ENCODE results near the gene NOL4.
"Not testable (repeated sequence)": the region's sequence is repeated elsewhere in the genome, so short reads cannot be mapped to it uniquely, and the experiment has no call there.

Gene NOL4, protein sequence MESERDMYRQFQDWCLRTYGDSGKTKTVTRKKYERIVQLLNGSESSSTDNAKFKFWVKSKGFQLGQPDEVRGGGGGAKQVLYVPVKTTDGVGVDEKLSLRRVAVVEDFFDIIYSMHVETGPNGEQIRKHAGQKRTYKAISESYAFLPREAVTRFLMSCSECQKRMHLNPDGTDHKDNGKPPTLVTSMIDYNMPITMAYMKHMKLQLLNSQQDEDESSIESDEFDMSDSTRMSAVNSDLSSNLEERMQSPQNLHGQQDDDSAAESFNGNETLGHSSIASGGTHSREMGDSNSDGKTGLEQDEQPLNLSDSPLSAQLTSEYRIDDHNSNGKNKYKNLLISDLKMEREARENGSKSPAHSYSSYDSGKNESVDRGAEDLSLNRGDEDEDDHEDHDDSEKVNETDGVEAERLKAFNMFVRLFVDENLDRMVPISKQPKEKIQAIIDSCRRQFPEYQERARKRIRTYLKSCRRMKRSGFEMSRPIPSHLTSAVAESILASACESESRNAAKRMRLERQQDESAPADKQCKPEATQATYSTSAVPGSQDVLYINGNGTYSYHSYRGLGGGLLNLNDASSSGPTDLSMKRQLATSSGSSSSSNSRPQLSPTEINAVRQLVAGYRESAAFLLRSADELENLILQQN

DNA sequence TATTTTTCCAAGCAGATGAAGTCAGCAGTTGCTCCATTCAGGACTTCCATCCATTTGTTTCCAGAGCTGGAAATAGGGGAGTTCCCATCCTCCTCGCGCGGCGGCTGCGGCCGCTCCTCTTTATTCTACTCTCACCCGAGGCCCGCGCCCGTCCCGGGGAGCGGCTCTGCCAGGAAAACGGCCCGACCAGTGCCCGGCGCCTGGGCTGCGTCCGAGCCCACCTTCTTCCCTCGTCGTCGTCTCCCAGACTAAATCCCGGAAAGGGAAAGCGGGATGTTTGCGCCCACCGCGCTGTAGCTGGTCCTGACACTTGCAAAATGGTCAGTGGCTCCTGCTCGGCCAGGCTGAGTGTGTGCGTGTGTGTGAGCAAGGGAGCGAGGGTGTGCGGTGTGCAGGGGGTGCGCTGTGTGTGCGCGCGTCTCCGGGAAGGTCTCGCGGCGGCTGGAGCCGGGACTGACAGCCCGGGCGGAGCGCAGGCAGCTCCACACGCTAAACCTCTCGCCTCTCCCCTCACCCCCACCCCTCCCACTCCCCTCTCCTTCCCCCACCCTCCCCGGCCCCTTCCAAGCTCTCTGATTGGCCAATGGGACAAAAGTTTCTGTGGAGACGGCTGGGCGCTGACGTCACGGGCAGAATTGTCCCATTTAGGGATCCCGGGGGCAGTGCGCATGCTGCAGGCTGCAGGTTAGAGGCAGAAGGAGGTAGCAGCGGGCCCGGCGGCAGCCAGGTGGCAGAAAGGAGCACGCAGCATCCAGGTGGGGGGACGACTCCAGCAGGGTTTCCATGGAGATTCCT, at the start of gene NOL4:
Gene NOL4 (minus strand): TSS at position 491 of the 795 bp plus-strand sequence. CDS start 1,660 bp downstream, outside the sequence.
- peak within 1 kb of the TSS; percentile 76 for H3K4me3 ChIP-seq (ENCODE audit: low read depth, low read length)

DNA sequence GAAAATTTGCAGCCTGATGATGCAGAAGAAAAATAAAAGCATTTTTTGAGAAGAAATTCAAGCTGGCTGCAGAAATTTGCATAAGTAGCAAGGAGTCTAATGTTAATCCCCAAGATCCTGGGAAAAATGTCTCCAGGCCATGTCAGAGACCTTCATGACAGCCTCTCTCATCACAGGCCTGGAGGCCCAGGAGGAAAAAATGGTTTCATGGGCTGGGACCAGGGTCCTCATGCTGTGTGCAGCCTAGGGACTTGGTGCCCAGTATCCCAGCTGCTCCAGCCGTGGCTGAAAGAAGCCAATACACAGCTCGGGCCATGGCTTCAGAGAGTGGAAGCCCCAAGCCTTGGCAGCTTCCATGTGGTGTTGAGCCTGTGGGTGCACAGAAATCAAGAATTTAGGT, 41.3 kb upstream of the NOL4 start:
- H3K4me3 ChIP-seq (ENCODE audit: low read depth, low read length), result not testable (repeated sequence)

DNA sequence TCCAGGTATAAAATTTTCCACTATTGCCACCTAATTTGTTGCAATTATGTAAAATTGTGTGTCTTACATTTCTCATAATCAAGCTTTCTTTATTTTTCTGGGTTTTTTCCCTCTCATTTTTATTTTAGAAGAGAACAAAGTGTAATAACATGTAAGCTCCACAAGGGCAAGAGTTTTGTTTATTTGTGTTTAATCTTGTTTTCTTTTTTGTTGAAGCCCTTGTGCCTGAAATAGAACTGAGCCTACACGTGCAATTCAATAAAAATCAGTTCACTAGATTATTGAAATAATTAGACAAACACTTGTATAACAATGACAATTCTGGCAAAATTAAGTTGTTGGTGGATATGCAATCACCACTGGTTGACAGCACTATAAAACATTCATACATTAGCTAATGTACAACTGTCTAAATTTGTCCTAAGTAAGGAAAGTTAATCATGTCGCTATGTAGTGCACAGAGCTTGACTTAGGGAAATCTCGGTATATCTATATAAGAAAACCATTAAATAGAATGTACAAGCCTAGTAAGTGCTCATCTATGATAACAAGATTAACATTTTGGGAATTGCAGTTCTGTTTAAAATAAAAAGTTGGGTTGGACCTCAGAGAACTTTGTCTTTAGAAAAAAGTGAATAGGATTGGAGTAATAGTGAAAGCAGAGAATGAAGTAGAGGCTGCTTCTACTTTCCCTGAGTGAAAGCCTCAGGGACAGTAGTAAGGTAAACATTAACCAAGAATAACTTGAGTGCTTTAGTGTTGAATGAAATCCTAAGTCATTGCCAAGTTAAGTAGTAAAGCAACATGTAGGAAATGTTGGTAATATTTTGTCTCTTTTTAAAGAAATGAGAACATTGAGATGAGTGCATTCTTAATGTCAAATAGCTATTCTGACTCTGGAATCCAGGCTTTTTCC, 37.4 kb upstream of the NOL4 start:
- H3K4me3 ChIP-seq (ENCODE audit: low read depth, low read length), result no peak overlapping the region

DNA sequence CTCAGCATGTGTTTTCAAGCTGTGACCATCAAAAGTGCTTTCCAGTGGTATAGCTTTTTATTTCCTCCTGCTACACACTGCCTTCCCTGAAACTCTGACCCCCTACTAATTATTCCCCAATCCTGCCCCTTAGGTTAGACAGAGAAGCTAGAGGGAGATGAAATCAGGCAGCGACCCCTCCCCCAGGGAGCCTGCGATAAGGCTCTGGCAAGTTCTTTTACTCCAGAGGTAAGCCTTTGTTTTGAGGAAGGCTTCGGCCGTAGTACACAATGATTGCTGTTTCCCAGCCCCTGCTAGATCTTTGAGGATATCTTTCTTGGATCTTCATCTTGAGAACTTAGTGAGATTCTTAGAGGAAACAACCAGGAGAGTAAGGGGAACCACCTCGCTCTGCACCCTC, 33.5 kb upstream of the NOL4 start:
- H3K4me3 ChIP-seq (ENCODE audit: low read depth, low read length), result no peak overlapping the region

DNA sequence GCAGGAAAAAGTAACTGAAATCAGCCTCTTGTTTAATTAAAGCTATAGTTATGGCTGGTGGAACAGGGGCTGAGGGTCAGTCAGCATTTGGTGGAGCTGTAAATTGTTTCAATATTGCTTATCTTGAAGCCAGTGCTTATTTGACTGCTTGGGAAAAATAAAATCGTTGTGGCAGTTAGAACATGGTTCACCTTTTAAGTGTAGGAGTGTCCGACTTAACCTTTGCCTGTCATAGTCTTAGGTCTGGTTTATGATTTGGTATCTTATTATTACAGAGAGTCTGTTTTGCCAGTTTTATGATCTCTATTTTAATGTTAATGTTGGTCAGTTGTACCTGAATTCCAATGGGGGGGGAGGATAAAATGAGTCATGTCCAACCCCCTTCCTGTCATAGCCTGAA, 27.2 kb upstream of the NOL4 start:
- no peak overlapping the region for H3K4me3 ChIP-seq (ENCODE audit: low read depth, low read length)

DNA sequence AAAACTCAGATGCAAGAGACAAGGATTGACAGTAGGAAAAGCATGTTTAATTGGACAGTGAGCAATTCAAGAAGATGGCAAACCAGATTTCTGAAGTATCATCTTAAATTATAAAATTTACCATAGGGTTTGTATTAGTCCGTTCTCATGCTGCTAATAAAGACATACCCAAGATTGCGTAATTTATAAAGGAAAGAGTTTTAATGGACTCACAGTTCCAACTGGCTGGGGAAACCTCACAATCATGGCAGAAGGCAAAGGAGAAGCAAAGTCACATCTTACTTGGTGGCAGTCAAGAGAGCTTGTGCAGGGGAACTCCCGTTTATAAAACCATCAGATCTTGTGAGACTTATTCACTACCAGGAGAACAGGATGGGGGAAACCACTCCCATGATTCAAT, 24.0 kb upstream of the NOL4 start:
- no peak overlapping the region for H3K4me3 ChIP-seq (ENCODE audit: low read depth, low read length)

DNA sequence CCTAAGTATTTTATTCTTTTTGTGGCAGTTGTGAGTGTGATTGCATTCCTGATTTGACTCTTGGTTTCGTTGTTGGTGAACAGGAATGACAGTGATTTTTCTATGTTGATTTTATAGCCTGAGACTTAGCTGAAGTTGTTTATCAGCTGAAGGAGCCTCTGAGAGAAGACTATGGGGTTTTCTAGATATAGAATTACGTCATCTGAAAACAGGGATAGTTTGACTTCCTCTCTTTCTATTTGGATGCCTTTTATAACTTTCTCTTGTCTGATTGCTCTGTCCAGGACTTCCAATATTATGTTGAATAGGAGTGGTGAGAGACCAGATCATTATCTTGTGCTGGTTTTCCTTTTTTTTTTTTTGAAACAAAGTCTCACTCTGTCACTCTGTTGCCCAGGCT, 18.0 kb upstream of the NOL4 start:
- no peak overlapping the region for H3K4me3 ChIP-seq (ENCODE audit: low read depth, low read length)

DNA sequence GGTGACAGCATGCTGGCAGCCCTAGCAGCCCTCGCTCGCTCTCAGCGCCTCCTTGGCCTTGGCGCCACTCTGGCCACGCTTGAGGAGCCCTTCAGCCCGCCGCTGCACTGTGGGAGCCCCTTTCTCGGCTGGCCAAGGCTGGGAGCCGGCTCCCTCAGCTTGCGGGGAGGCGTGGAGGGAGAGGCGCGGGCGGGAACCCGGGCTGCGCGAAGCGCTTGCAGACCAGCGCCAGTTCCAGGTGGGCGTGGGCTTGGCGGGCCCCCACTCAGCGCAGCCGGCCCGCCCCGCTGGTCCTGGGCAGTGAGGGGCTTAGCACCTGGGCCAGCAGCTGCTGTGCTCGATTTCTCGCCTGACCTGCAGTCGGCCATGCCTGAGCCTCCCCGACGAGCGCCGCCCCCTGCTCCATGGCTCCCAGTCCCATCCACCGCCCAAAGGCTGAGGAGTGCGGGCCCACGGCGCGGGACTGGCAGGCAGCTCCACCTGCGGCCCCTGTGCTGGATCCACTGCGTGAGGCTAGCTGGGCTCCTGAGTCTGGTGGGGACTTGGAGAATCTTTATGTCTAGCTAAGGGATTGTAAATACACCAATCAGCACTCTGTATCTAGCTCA, 9.2 kb upstream of the NOL4 start:
- H3K4me3 ChIP-seq (ENCODE audit: low read depth, low read length), result not testable (repeated sequence)

DNA sequence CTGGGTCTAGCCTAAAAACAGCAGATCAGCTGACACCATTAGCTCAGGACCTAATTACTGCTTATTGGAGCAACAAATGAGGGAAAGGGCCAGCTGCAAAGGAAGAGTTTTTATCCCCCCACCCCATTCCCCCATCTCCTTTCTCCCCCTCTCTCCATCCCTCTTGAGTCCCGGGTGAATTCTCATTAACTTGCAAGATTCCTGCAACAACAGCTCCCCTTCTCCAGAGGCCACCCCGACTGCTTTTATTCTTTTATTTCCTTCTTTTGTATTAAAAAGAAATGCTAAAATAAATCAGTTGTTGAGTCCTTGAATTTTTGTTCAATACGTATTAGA, 473 bp upstream of the NOL4 start:
- no peak overlapping the region for H3K4me3 ChIP-seq (ENCODE audit: low read depth, low read length)

DNA sequence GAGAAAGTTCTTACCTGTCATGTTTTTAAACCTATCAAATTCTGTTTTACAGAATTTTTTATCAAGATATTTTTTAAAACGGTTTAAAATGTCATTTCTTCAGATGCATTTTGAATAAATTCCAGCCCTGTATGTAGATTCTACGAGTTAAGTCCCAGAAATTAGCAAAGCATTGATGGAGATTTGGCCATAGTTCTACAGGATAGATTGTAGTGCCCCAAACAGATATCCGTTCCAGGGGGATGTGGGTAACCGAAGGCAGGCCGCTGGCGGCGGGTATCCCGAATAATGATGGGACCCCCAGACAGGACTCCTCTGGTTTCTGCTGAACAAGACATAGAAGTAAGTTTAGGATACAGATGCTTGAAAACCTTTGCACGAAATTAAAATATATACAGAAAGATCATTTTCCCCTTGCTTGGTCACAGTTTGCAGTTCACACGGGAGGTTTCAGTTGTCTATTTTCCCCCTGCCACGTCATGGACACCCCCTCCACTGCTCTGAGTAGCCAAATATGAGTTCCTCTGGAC, 755 bp downstream of the NOL4 start:
- peak overlapping the region; percentile 76 for H3K4me3 ChIP-seq (ENCODE audit: low read depth, low read length)

DNA sequence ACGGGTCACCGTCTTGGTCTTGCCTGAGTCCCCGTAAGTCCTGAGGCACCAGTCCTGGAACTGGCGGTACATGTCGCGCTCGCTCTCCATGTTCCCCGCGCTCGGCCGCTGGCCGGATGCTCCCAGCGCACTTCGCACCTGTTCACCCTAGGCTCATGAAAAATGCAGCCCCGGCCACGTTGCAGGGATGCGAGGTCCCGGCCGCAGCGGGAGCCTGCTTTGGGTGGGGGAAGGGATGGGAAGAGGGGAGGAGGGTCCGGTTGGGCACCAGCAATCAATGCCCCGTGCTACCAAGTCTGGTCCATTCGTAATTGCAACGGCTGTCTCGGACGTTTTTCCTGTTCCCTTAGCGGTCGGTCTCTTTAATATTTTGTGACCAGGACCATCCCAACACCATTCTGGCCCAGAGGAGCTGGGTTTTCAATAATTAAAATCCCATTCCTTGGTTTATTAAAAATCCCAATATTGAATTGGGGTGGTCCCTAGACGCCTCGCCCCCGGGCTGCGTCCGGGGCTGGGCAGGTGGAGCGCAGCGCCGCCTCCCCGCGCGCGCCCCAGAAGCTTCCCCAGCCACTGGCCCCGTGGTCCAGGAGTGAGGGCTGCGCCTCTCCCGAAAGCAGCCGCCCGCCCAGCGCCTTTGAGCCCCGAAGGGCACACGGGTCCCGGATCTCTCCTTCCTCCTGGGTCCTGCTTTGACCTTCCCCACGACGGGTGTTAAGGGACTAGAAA, 1.4 kb downstream of the NOL4 start:
- H3K4me3 ChIP-seq (ENCODE audit: low read depth, low read length), result peak overlapping the region; percentile 66

DNA sequence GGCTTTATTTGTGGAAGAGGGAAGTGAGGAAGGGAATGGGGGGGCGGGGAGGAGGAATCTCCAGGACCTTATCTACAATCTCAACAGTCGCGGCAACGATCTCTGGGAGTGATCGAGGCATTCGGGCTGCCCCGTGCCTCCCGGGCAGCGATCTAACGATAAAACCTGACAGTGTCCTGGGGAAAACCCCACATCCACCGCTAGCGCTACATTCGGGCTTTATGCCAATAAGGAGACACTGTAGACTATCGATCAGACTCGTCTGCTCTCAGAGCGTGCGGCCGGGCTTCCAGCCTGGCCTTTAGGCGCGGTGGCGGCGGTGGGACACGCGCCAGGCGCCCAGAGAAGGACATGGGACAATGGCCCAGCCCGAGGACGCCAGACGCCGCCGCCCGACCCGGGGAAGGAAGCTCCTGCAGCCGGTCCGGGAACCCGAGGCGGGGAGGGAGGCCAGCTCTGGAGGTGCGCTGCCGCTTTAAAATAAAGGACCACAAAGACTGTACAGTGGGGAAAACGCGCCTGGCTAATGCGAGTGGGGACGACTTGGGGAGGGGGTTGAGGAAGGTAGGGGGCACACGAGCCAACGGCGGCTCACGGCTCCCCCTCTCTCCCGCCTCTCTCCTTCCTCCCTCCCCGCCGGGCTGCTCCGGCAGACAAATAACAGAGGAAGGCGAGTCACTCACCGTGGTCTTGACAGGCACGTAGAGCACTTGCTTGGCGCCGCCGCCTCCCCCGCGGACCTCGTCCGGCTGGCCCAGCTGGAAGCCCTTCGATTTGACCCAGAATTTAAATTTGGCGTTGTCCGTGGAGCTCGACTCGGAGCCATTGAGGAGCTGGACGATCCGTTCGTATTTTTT, 2.2 kb downstream of the NOL4 start:
- peak overlapping the region; percentile 66 for H3K4me3 ChIP-seq (ENCODE audit: low read depth, low read length)

DNA sequence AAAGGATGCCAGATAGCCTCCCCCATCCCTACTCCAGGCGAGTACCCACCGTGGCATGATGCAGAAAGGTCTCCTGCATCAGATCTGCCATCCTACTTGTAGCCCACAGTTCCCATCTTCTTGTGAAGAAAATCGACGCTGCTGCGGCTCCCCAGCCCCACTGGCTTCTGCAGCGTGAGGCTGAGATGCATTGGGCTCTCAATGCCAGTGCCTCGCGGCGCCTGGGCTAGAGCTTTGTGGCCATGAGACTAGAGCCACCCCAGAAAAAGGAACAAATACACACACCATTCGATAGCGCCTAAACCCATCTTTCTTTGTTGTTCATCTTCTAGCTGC, 2.8 kb downstream of the NOL4 start:
- peak overlapping the region; percentile 66 for H3K4me3 ChIP-seq (ENCODE audit: low read depth, low read length)

DNA sequence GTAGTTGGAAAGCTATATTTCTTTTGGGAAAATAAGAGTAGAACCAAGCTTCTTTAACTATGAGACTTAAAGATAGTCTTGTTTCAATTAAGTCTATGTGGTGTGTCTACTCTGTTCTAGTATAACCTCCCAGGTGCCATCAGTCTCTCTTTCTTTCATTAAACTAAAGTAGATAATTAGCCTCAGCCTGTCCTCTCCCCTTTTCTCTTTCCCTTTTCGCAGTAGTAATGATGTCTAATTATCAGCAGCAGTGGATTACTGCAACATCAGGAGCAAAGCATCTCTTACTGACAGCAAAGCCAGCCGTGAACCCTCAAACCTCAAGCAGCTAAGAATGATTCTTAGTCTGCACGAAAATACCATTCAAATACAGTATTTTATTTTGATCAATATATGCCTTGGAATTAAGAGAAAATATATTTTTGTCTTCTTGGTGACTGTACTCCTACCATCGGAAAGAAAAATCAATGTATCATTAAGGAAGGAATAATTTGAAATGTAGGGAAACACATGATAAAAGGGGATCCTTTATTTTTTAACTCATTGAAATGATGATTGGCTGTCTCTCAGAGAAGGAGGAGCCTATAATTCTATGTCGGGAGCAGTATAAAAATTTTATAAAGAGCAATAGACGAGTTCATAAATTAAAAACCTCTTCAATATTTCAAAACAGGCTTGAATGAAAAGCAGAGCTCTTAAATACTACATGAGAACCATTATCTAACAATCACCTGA, 4.5 kb downstream of the NOL4 start:
- H3K4me3 ChIP-seq (ENCODE audit: low read depth, low read length), result no peak overlapping the region

DNA sequence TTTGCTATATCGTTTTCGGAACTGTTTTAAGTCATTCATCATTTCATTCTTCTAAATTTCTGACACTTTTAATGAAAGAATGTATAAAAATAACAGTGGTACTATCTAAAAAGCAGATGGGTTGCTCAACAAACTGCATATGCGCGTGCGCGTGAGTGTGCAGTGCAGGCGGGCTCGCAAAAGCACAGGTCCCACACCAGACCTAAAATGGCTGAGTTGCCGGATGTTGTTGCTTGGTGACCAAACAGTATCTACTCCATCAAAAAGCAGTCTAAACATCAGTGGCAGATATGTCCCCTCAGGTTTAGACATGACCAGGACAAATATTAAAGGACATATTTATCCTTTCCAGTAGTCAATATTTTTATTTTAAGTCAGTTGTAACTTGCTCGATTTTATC, 5.1 kb downstream of the NOL4 start:
- no peak overlapping the region for H3K4me3 ChIP-seq (ENCODE audit: low read depth, low read length)

DNA sequence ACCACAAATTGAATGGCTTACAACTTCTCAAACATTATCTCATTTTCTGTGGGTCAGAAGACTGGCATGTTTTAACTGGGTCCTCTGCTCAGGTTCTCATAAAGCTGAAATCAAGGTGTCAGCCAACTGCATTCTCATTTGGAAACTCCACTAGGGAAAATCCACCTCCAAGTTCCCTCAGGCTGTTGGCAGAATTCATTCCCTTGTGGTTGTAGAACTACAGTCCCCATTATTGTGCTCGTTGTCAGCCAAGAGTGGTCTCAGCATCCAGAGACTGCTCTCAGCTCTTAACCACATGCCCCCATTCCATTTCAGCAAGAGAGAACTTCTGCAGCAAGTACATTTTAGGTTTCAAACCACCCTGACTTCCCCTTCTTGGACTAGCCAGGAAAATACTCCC, 12.2 kb downstream of the NOL4 start:
- no peak overlapping the region for H3K4me3 ChIP-seq (ENCODE audit: low read depth, low read length)

DNA sequence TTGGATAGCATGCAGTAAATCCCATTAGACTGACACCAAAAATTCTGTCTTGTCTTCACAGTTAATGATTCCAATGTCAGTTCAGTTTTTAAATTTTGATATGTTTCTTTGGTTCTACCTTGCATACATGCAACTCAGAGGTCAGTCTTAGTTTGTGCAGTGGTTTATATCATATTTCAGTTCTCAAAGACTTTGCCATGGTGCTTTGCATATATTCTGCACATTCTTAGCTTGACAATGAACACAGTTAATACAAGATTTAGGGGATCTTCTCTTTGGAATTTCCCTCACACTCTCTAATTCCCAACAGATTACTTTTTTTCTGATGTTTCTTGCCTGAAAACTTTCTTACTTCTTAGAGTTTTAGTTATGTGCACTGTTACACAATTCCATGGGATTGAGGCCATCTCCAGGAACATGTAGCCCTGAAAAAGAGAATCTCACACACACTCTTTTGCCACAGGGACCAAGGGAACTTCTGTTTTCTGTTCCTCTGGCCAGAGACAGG, 17.3 kb downstream of the NOL4 start:
- H3K4me3 ChIP-seq (ENCODE audit: low read depth, low read length), result no peak overlapping the region

DNA sequence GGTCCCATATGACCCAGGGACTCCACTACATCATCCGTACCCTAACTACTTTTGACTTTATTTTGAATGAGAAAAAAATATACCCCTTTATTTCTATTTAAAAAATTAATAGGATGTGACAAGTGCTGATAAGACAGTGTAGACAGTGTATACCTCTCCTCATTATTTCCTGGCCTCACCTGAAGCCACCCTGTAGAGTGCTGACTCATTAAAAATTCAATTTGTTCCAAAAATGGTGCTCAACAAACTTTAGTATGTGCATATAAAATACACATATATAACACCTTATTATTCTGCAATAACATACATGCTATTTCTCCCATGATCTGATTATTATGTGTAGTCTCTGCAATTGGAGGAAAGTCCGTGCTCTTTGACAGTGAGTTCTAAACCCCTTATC, 20.8 kb downstream of the NOL4 start:
- no peak overlapping the region for H3K4me3 ChIP-seq (ENCODE audit: low read depth, low read length)

Data from iPS-11a (cell line).